Mesothelial cell of epicardium (in vitro differentiated cells): ENCODE data around the gene ARHGAP6. TPM values are rescaled to one million over a fixed set of nuclear protein-coding genes. Genes with fewer than 3 reads are reported as not detected.
"Not testable (repeated sequence)": the region's sequence is repeated elsewhere in the genome, so short reads cannot be mapped to it uniquely, and the experiment has no call there.

Experiments used
- DNase-seq, 2 experiments: peaks; one replicate each; pipeline ENCODE4 v3.0.0; 2021; ENCODE audit warnings: low spot score in 2 of 2; ENCODE audit not compliant: unreplicated experiment in 2 of 2
- H3K27ac Mint-ChIP-seq: 2 replicates; pipeline ENCODE4 v1.8.0; 2021; ENCODE audit warnings: mixed read lengths
- H3K27me3 Mint-ChIP-seq: 2 replicates; pipeline ENCODE4 v1.8.0; 2021; ENCODE audit warnings: low read depth, mixed read lengths
- H3K36me3 Mint-ChIP-seq: 2 replicates; pipeline ENCODE4 v1.8.0; 2021; ENCODE audit warnings: mixed read lengths
- H3K4me1 Mint-ChIP-seq: 2 replicates; pipeline ENCODE4 v1.8.0; 2021; ENCODE audit warnings: mixed read lengths
- H3K4me3 Mint-ChIP-seq: 2 replicates; pipeline ENCODE4 v1.8.0; 2021; ENCODE audit warnings: mild to moderate bottlenecking, moderate library complexity, mixed read lengths
- H3K9me3 Mint-ChIP-seq: 2 replicates; pipeline ENCODE4 v1.8.0; 2021; ENCODE audit warnings: mixed read lengths
- CTCF ChIP-seq: fragments of 200-600 bp; sonication (generic); IDR thresholded peaks from one replicate; pipeline ENCODE4 v1.5.0; 2021; ENCODE audit warnings: antibody characterized with exemption; ENCODE audit not compliant: unreplicated experiment
- total RNA-seq: library from RNA; stranded (reverse); gene quantifications from 3 replicates; pipeline ENCODE4 v1.2.1, GENCODE V29; 2021

Gene ARHGAP6
- total RNA-seq, 1 donor from 2014 or later, result 5.3 TPM

- Mint-ChIP-seq H3K4me3 (no peak overlapping the region), H3K9me3 (peaks cover 24% of the 10 kb centered on the region), H3K27ac (no peak overlapping the region), H3K27me3 (no peaks in the 10 kb centered on the region), H3K4me1 (no peaks in the 10 kb centered on the region), H3K36me3 (no peaks in the 10 kb centered on the region)
- no peak for TF ChIP-seq CTCF
- DNase-seq, result no peak
Measured at GRCh38 chrX:11632732-11633131, 33.0 kb downstream of the ARHGAP6 start.

- no peaks in the 10 kb centered on the region for H3K27me3 Mint-ChIP-seq
- no peak overlapping the region for H3K27ac Mint-ChIP-seq
- no peak for TF ChIP-seq CTCF
- H3K4me3 Mint-ChIP-seq, result no peak overlapping the region
- DNase-seq, result no peak
- no peaks in the 10 kb centered on the region for H3K4me1 Mint-ChIP-seq
- H3K9me3 Mint-ChIP-seq, result peaks cover 28% of the 10 kb centered on the region
- peaks cover 3% of the 10 kb centered on the region for H3K36me3 Mint-ChIP-seq
Measured at GRCh38 chrX:11629593-11630211, 36.0 kb downstream of the ARHGAP6 start.

- Mint-ChIP-seq H3K4me1 (no peaks in the 10 kb centered on the region), H3K27ac (no peak overlapping the region), H3K9me3 (peaks cover 34% of the 10 kb centered on the region), H3K4me3 (no peak overlapping the region), H3K27me3 (no peaks in the 10 kb centered on the region), H3K36me3 (peaks cover 3% of the 10 kb centered on the region)
- no peak for DNase-seq
- no peak for TF ChIP-seq CTCF
Measured at GRCh38 chrX:11628399-11628798, 37.3 kb downstream of the ARHGAP6 start.

GRCh38 chrX:11626351-11626750, 39.4 kb downstream of the ARHGAP6 start:
- H3K36me3 Mint-ChIP-seq, result peaks cover 3% of the 10 kb centered on the region
- no peaks in the 10 kb centered on the region for H3K27me3 Mint-ChIP-seq
- no peak for TF ChIP-seq CTCF
- DNase-seq, result no peak
- peaks cover 38% of the 10 kb centered on the region for H3K9me3 Mint-ChIP-seq
- H3K27ac Mint-ChIP-seq, result no peak overlapping the region
- no peaks in the 10 kb centered on the region for H3K4me1 Mint-ChIP-seq
- no peak overlapping the region for H3K4me3 Mint-ChIP-seq

- Mint-ChIP-seq H3K36me3 (no peaks in the 10 kb centered on the region), H3K4me3 (no peak overlapping the region), H3K27ac (no peak overlapping the region), H3K9me3 (peaks cover 36% of the 10 kb centered on the region), H3K4me1 (no peaks in the 10 kb centered on the region), H3K27me3 (no peaks in the 10 kb centered on the region)
- TF ChIP-seq CTCF, result no peak
- no peak for DNase-seq
Measured at GRCh38 chrX:11619441-11619840, 46.3 kb downstream of the ARHGAP6 start.

- not testable (repeated sequence) for H3K27ac Mint-ChIP-seq, H3K4me3 Mint-ChIP-seq, H3K36me3 Mint-ChIP-seq, H3K27me3 Mint-ChIP-seq, H3K4me1 Mint-ChIP-seq, DNase-seq
- H3K9me3 Mint-ChIP-seq, result peaks cover 37% of the 10 kb centered on the region
Measured at GRCh38 chrX:11614253-11614652, 51.5 kb downstream of the ARHGAP6 start.
